Measurements from ENCODE around the gene ABTB2.

DNA sequence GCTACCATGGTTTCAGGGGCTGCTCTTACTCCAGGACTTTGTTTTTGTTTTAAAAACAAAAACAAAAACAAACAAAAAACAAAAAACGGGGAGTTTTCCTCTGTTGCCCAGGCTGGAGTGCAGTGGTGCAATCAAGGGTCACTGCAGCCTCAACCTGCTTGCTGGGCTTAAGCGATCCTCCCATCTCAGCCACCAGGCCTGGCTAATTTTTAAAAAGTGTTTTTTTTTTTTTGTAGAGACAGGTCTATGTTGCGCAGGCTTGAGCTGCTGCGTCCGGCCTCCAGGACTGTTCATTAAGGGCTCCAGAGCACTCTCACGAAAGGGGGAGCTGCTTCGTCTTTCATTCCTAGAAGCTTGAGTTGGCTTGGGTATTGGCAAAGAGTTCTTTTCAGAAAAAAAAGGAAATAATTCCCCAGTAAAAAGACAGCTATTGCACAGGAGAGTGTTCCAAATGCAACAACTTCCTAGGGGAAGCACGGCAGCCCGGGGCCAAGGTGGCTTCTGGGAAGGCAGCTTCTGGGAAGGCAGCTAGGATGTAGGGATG lies 173.9 kb downstream of the ABTB2 start:
- TF ChIP-seq MYC (IDR thresholded peaks at IDR 0.05; ENCODE audit: borderline replicate concordance, low read length) (no peak), CTCF (IDR thresholded peaks at IDR 0.05) (no peak), SMC3 (IDR thresholded peaks at IDR 0.05) (no peak), RAD21 (conservative IDR thresholded peaks at IDR 0.05 in 1 of 2, IDR thresholded peaks at IDR 0.05 in 1 of 2) (no peak), POLR2A (IDR thresholded peaks at IDR 0.05; ENCODE audit: low read length) (no peak), ZSCAN20 (CRISPR knock-in tag; IDR thresholded peaks at IDR 0.05) (no peak), MAX (IDR thresholded peaks at IDR 0.05) (no peak), RFX5 (IDR thresholded peaks at IDR 0.05) (no peak), BHLHE40 (IDR thresholded peaks at IDR 0.05; ENCODE audit: low read depth, low read length) (no peak)
- TF ChIP-seq, protein P1, sequence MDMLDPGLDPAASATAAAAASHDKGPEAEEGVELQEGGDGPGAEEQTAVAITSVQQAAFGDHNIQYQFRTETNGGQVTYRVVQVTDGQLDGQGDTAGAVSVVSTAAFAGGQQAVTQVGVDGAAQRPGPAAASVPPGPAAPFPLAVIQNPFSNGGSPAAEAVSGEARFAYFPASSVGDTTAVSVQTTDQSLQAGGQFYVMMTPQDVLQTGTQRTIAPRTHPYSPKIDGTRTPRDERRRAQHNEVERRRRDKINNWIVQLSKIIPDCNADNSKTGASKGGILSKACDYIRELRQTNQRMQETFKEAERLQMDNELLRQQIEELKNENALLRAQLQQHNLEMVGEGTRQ (IDR thresholded peaks at IDR 0.05): no peak

Data from A549 (cell line).